HepG2 (cell line): ENCODE data around the gene SRSF2. TPM values are rescaled to one million over a fixed set of nuclear protein-coding genes. Genes with fewer than 3 reads are reported as not detected.

Source experiments
- ATF7 ChIP-seq, 2 experiments: fragments of 450-650 bp in 1 of 2; sonication (generic) in 1 of 2; formaldehyde crosslinking in 1 of 2; IDR thresholded peaks; 2 replicates each; pipeline versions ENCODE4 v1.4.0 to v1.6.1; 2016 to 2020; ENCODE audit warnings: antibody characterized with exemption in 1 of 2, mild to moderate bottlenecking in 1 of 2, missing genetic modification reagents in 1 of 2
- HES4 ChIP-seq: sonication (generic); formaldehyde crosslinking; IDR thresholded peaks from 2 replicates; pipeline ENCODE4 v1.9.0; 2021; ENCODE audit warnings: mild to moderate bottlenecking, missing genetic modification reagents, borderline replicate concordance
- HNF1B ChIP-seq: sonication (generic); formaldehyde crosslinking; IDR thresholded peaks from 2 replicates; pipeline ENCODE4 v1.5.1; 2020; ENCODE audit warnings: mild to moderate bottlenecking, moderate library complexity, missing genetic modification reagents
- KLF15 ChIP-seq: sonication (generic); formaldehyde crosslinking; IDR thresholded peaks from 2 replicates; pipeline ENCODE4 v1.8.1; 2023; ENCODE audit warnings: borderline replicate concordance, mild to moderate bottlenecking, inconsistent platforms, missing genetic modification reagents, mixed read lengths
- PAWR ChIP-seq: sonication (generic); formaldehyde crosslinking; IDR thresholded peaks from 2 replicates; pipeline ENCODE4 v1.4.0; 2020; ENCODE audit warnings: missing genetic modification reagents, mild to moderate bottlenecking, borderline replicate concordance
- PLRG1 ChIP-seq: fragments of 450-650 bp; conservative IDR thresholded peaks from 2 replicates; pipeline ENCODE4 v1.6.1; 2016
- SOX13 ChIP-seq, 3 experiments: fragments of 450-650 bp in 1 of 3; sonication (generic) in 1 of 3; formaldehyde crosslinking in 1 of 3; IDR thresholded peaks in 2 of 3; conservative IDR thresholded peaks in 1 of 3; 2 replicates each; pipeline versions ENCODE4 v1.5.0 to v1.6.1; 2016 to 2020; ENCODE audit warnings: antibody characterized with exemption in 1 of 3, mild to moderate bottlenecking in 1 of 3, missing compliant biosample characterization in 1 of 3, missing genetic modification reagents in 1 of 3, moderate library complexity in 1 of 3
- U2AF2 ChIP-seq: fragments of 200-400 bp; formaldehyde crosslinking; IDR thresholded peaks from 2 replicates; pipeline ENCODE4 v1.6.1; 2017; ENCODE audit warnings: low read depth, mild to moderate bottlenecking, low read length
- ZBTB1 ChIP-seq: sonication (generic); formaldehyde crosslinking; IDR thresholded peaks from 2 replicates; pipeline ENCODE4 v1.4.0; 2020; ENCODE audit warnings: missing genetic modification reagents, borderline replicate concordance
- ZKSCAN8 ChIP-seq: IDR thresholded peaks from 2 replicates; pipeline ENCODE4 v1.6.1; 2016; ENCODE audit warnings: borderline replicate concordance, missing genetic modification reagents, missing compliant biosample characterization
- ZNF24 ChIP-seq: fragments of 450-650 bp; IDR thresholded peaks from 2 replicates; pipeline ENCODE4 v1.6.1; 2017; ENCODE audit warnings: antibody characterized with exemption, mild to moderate bottlenecking
- ZNF296 ChIP-seq: sonication (generic); formaldehyde crosslinking; conservative IDR thresholded peaks from 2 replicates; pipeline ENCODE4 v1.5.0; 2020; ENCODE audit warnings: mild to moderate bottlenecking, missing genetic modification reagents
- ZNF350 ChIP-seq: sonication (generic); formaldehyde crosslinking; IDR thresholded peaks from 2 replicates; pipeline ENCODE4 v1.4.0; 2020; ENCODE audit warnings: mild to moderate bottlenecking, low read depth, missing genetic modification reagents, borderline replicate concordance
- ZNF550 ChIP-seq: sonication (generic); formaldehyde crosslinking; IDR thresholded peaks from 2 replicates; pipeline ENCODE4 v1.4.0; 2020; ENCODE audit warnings: mild to moderate bottlenecking, missing genetic modification reagents, borderline replicate concordance
- ZNF598 ChIP-seq: sonication (generic); formaldehyde crosslinking; IDR thresholded peaks from 2 replicates; pipeline ENCODE4 v1.5.1; 2020; ENCODE audit warnings: mild to moderate bottlenecking, missing genetic modification reagents, borderline replicate concordance
- polyA plus RNA-seq, 8 experiments: library from polyadenylated mRNA; depleted of rRNA in 3 of 8; stranded (reverse) in 7 of 8; unstranded in 1 of 8; fragments of >200 nt; fragmentation: Illumina TruSeq in 4 of 8; extraction: Trizol in 4 of 8; gene quantifications; 2 replicates each; pipeline versions ENCODE4 v1.2.1 to v1.2.3, GENCODE V29; 2011 to 2016; ENCODE audit warnings: low read depth in 4 of 8, missing spikeins in 1 of 8, mixed read lengths in 1 of 8; ENCODE audit not compliant: insufficient read depth in 1 of 8
- total RNA-seq, 5 experiments: library from RNA; depleted of rRNA; stranded (reverse); fragments of >200 nt; fragmentation: Illumina TruSeq; extraction: Trizol; gene quantifications; 2 replicates each; pipeline ENCODE4 v1.2.3, GENCODE V29; 2016; ENCODE audit warnings: low read depth in 1 of 5
- TF ChIP-seq, protein P1 (sequence below): sonication (generic); formaldehyde crosslinking; IDR thresholded peaks from 2 replicates; pipeline ENCODE4 v1.8.0; 2022; ENCODE audit warnings: mild to moderate bottlenecking, missing genetic modification reagents, borderline replicate concordance
- TF ChIP-seq, protein P2 (sequence below): sonication (generic); formaldehyde crosslinking; IDR thresholded peaks from 2 replicates; pipeline ENCODE4 v1.9.0; 2021; ENCODE audit warnings: missing genetic modification reagents, mild to moderate bottlenecking, borderline replicate concordance
- TF ChIP-seq, protein P3 (sequence below): sonication (generic); formaldehyde crosslinking; IDR thresholded peaks from 2 replicates; pipeline ENCODE4 v1.4.0; 2020; ENCODE audit warnings: missing genetic modification reagents, borderline replicate concordance
- TF ChIP-seq, protein P4 (sequence below): sonication (generic); formaldehyde crosslinking; IDR thresholded peaks from 2 replicates; pipeline ENCODE4 v1.8.0; 2022; ENCODE audit warnings: missing genetic modification reagents, mild to moderate bottlenecking, inconsistent platforms, borderline replicate concordance

Gene SRSF2
- total and polyA plus RNA-seq, 2 of the 13 experiments (the other 11 are each of a cell fraction or from before 2014, with no cell fraction given), result 306 to 319 TPM

GRCh38 chr17:76737082-76737675, at the start of gene SRSF2 (continued):
- TF ChIP-seq KLF15 (CRISPR knock-in tag) (peak; percentile 90; the same call in 1 of the 2 replicates), U2AF2 (no peak), ZNF296 (CRISPR knock-in tag) (no peak; the same call in 1 of the 2 replicates), HNF1B (CRISPR knock-in tag) (peak; percentile 84), ZNF550 (CRISPR knock-in tag) (peak; percentile 99), ZNF598 (no peak; the same call in 1 of the 2 replicates), ZNF350 (CRISPR knock-in tag) (peak; percentile 94), ZBTB1 (no peak), PLRG1 (no peak), SOX13 (IDR thresholded peaks at IDR 0.05) (peak; percentile 16; the same call in 1 of the 2 replicates), SOX13 (CRISPR knock-in tag; conservative IDR thresholded peaks at IDR 0.05 in 1 of 2, IDR thresholded peaks at IDR 0.05 in 1 of 2) (peak in 1 of 2 experiments; percentile 40; a peak in 1 of 4 replicates), ZNF24 (no peak), ZKSCAN8 (CRISPR knock-in tag) (peak; percentile 47; the same call in 1 of the 2 replicates), ATF7 (IDR thresholded peaks at IDR 0.05) (no peak), ATF7 (CRISPR knock-in tag; IDR thresholded peaks at IDR 0.05) (peak; percentile 9), HES4 (peak; percentile 34; the same call in 1 of the 2 replicates), PAWR (CRISPR knock-in tag) (peak; percentile 75; the same call in 1 of the 2 replicates)
- TF ChIP-seq, protein P1, sequence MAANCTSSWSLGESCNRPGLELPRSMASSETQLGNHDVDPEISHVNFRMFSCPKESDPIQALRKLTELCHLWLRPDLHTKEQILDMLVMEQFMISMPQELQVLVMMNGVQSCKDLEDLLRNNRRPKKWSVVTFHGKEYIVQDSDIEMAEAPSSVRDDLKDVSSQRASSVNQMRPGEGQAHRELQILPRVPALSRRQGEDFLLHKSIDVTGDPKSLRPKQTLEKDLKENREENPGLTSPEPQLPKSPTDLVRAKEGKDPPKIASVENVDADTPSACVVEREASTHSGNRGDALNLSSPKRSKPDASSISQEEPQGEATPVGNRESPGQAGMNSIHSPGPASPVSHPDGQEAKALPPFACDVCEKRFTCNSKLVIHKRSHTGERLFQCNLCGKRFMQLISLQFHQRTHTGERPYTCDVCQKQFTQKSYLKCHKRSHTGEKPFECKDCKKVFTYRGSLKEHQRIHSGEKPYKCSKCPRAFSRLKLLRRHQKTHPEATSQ (CRISPR knock-in tag), result peak; percentile 19; the same call in 1 of the 2 replicates
- TF ChIP-seq, protein P2, sequence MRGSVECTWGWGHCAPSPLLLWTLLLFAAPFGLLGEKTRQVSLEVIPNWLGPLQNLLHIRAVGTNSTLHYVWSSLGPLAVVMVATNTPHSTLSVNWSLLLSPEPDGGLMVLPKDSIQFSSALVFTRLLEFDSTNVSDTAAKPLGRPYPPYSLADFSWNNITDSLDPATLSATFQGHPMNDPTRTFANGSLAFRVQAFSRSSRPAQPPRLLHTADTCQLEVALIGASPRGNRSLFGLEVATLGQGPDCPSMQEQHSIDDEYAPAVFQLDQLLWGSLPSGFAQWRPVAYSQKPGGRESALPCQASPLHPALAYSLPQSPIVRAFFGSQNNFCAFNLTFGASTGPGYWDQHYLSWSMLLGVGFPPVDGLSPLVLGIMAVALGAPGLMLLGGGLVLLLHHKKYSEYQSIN (CRISPR knock-in tag), result no peak
- TF ChIP-seq, protein P3, sequence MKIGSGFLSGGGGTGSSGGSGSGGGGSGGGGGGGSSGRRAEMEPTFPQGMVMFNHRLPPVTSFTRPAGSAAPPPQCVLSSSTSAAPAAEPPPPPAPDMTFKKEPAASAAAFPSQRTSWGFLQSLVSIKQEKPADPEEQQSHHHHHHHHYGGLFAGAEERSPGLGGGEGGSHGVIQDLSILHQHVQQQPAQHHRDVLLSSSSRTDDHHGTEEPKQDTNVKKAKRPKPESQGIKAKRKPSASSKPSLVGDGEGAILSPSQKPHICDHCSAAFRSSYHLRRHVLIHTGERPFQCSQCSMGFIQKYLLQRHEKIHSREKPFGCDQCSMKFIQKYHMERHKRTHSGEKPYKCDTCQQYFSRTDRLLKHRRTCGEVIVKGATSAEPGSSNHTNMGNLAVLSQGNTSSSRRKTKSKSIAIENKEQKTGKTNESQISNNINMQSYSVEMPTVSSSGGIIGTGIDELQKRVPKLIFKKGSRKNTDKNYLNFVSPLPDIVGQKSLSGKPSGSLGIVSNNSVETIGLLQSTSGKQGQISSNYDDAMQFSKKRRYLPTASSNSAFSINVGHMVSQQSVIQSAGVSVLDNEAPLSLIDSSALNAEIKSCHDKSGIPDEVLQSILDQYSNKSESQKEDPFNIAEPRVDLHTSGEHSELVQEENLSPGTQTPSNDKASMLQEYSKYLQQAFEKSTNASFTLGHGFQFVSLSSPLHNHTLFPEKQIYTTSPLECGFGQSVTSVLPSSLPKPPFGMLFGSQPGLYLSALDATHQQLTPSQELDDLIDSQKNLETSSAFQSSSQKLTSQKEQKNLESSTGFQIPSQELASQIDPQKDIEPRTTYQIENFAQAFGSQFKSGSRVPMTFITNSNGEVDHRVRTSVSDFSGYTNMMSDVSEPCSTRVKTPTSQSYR (CRISPR knock-in tag), result no peak
- TF ChIP-seq, protein P4, sequence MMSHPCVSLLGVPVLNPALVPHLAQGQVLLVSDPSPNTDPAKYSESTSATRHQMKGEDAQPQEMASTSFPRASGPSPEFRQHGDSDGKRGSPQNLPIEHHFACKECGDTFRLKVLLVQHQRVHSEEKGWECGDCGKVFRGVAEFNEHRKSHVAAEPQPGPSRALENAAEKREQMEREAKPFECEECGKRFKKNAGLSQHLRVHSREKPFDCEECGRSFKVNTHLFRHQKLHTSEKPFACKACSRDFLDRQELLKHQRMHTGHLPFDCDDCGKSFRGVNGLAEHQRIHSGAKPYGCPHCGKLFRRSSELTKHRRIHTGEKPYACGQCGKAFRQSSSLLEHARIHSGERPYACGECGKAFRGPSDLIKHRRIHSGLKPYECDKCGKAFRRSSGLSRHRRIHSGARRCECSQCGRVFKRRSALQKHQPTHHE (CRISPR knock-in tag), result peak; percentile 95; the same call in 1 of the 2 replicates
